ENCODE measurements around the gene BMPR1B. TPM values are rescaled to one million over a fixed set of nuclear protein-coding genes. Genes with fewer than 3 reads are reported as not detected.

BMPR1B gene
- total RNA-seq, 1 donor from 2014 or later = not detected

DNA sequence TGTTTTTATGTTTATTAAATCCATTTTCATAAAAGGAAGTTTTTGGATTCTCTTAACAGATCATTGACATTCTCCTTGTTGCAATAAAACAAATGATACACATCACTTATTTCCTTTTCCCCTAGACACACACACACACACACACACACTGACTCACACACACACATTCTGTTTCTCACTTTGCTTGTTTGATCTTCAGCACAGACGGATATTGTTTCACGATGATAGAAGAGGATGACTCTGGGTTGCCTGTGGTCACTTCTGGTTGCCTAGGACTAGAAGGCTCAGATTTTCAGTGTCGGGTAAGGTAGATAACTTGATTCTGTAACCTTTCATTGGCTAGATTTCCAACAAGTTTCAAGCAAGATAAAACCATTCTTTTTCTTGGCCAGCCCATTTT is 356.8 kb downstream of the BMPR1B start:
- TF ChIP-seq, protein P1, sequence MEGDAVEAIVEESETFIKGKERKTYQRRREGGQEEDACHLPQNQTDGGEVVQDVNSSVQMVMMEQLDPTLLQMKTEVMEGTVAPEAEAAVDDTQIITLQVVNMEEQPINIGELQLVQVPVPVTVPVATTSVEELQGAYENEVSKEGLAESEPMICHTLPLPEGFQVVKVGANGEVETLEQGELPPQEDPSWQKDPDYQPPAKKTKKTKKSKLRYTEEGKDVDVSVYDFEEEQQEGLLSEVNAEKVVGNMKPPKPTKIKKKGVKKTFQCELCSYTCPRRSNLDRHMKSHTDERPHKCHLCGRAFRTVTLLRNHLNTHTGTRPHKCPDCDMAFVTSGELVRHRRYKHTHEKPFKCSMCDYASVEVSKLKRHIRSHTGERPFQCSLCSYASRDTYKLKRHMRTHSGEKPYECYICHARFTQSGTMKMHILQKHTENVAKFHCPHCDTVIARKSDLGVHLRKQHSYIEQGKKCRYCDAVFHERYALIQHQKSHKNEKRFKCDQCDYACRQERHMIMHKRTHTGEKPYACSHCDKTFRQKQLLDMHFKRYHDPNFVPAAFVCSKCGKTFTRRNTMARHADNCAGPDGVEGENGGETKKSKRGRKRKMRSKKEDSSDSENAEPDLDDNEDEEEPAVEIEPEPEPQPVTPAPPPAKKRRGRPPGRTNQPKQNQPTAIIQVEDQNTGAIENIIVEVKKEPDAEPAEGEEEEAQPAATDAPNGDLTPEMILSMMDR (IDR thresholded peaks at IDR 0.05) = no peak
- no peaks in the 10 kb centered on the region for H3K9me3 Mint-ChIP-seq
- no peaks in the 10 kb centered on the region for H3K4me1 Mint-ChIP-seq
- H3K4me3 Mint-ChIP-seq = no peak overlapping the region
- no peaks in the 10 kb centered on the region for H3K27me3 Mint-ChIP-seq
- DNase-seq = no peak
- H3K27ac Mint-ChIP-seq = no peak overlapping the region
- POLR2A ChIA-PET = no interaction called here
- intact Hi-C loops (cut with micrococcal nuclease) = no loop called here
- H3K36me3 Mint-ChIP-seq (ENCODE audit: low read depth) = no peaks in the 10 kb centered on the region
- no peak for ATAC-seq (ENCODE audit: low read depth)
- CTCF ChIA-PET = no interaction called here

DNA sequence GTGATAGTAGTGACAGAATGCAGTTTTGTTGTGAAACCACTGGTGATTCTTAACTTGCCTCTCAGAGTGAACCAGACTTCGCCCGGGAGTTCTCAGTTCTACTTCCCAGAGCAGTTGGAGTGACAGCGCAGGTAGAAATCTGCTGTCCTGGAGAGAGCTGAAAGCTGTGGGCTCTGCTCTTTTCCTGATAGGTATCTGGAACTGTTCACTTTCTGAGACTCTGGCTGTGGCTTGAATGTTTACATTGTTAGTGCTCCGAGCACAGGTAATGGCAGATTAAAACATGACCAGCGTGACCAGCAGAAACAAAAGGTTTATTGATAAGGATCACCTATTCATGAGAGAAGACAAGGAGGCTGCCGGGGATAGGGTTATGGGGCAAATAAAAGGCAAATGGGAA is 360.7 kb downstream of the BMPR1B start:
- TF ChIP-seq, protein P1 (IDR thresholded peaks at IDR 0.05) = no peak
- ChIA-PET CTCF (no interaction called here), POLR2A (no interaction called here)
- no peak for DNase-seq
- H3K27ac Mint-ChIP-seq = no peak overlapping the region
- no peaks in the 10 kb centered on the region for H3K9me3 Mint-ChIP-seq
- H3K36me3 Mint-ChIP-seq (ENCODE audit: low read depth) = no peaks in the 10 kb centered on the region
- intact Hi-C loops (cut with micrococcal nuclease) = no loop called here
- no peak for ATAC-seq (ENCODE audit: low read depth)
- H3K4me3 Mint-ChIP-seq = no peak overlapping the region
- no peaks in the 10 kb centered on the region for H3K4me1 Mint-ChIP-seq
- H3K27me3 Mint-ChIP-seq = no peaks in the 10 kb centered on the region

DNA sequence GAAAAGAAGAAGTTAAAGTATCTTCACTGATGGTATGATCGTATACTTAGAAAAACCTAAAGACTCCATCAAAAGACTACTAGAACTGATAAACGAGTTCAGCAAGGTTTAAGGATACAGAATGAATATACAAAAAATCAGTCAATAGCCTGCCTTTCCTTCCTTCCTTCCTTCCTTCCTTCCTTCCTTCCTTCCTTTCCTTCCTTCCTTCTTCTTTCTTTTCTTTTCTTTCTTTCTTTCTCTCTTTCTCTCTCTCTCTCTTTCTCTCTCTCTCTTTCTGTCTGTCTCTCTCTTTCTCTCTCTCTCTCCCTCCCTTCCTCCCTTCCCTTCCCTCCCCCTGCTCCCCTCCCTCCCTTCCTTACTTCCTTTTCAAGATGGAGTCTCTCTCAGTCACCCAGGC is 362.7 kb downstream of the BMPR1B start:
- POLR2A ChIA-PET = no interaction called here
- DNase-seq = no peak

DNA sequence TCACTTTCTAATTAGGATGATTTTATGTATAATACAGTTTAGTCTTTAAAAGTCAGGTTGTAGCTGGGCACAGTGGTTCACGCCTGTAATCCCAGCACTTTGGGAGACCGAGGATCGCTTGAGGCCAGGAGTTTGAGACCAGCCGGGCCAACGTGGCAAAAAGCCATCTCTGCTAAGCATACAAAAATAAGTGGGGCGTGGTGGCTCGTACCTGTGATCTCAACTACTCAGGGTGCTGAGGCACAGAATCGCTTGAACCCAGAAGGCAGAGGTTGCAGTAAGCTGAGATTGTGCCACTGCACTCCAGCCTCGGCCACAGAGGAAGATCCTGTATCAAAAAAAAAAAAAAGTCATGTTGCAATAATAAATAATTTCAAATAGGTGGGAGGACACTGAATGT is 364.2 kb downstream of the BMPR1B start:
- Mint-ChIP-seq H3K9me3 (no peaks in the 10 kb centered on the region), H3K4me1 (no peaks in the 10 kb centered on the region), H3K27ac (no peak overlapping the region), H3K36me3 (ENCODE audit: low read depth) (no peaks in the 10 kb centered on the region), H3K4me3 (no peak overlapping the region), H3K27me3 (no peaks in the 10 kb centered on the region)
- intact Hi-C loops (cut with micrococcal nuclease) = no loop called here
- no peak for ATAC-seq (ENCODE audit: low read depth)
- ChIA-PET CTCF (no interaction called here), POLR2A (no interaction called here)
- TF ChIP-seq, protein P1 (IDR thresholded peaks at IDR 0.05) = no peak
- no peak for DNase-seq

More for the DNA sequence above, 362.7 kb downstream of the BMPR1B start:
- Mint-ChIP-seq H3K27ac (no peak overlapping the region), H3K4me1 (no peaks in the 10 kb centered on the region), H3K9me3 (no peaks in the 10 kb centered on the region), H3K27me3 (no peaks in the 10 kb centered on the region), H3K4me3 (no peak overlapping the region), H3K36me3 (ENCODE audit: low read depth) (no peaks in the 10 kb centered on the region)
- intact Hi-C loops (cut with micrococcal nuclease) = no loop called here
- CTCF ChIA-PET = no interaction called here
- TF ChIP-seq, protein P1 (IDR thresholded peaks at IDR 0.05) = no peak
- ATAC-seq (ENCODE audit: low read depth) = no peak

DNA sequence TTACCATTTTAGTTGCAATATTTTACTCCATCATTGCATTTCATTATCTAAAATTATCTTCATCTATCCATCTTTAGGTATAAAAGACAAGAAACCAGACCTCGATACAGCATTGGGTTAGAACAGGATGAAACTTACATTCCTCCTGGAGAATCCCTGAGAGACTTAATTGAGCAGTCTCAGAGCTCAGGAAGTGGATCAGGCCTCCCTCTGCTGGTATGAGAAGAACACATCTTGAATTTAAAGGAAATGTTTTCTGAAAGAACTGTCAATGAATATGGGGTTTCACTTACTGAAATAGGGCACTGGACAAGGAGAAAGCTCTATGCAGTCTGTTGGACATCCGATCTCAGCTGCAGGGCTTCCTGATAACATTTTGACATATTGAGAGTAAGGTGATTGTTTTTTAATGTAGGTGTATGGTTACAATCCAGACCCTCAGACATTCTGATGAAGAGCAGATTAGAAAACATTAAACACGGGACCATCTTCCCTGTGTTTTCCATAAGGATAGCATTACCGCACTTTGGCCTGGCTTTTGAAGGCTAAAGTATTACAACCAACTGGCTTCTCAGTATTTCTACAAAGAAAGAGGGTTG is 367.2 kb downstream of the BMPR1B start:
- TF ChIP-seq, protein P1 (IDR thresholded peaks at IDR 0.05) = no peak
- Mint-ChIP-seq H3K27ac (no peak overlapping the region), H3K9me3 (no peaks in the 10 kb centered on the region), H3K4me1 (peaks cover 3% of the 10 kb centered on the region), H3K4me3 (no peak overlapping the region), H3K27me3 (no peaks in the 10 kb centered on the region), H3K36me3 (ENCODE audit: low read depth) (no peaks in the 10 kb centered on the region)
- ChIA-PET POLR2A (no interaction called here), CTCF (interaction anchor here (1.0 kb wide), 1 partner anchor 504 kb away, joined by 3 read pairs; no protein-coding TSS in a partner anchor)
- intact Hi-C loops (cut with micrococcal nuclease) = no loop called here
- DNase-seq (no peak), ATAC-seq (ENCODE audit: low read depth) (no peak)
